SKM-1 treated with dmso at 0.1 percent for 144 hours (cell line): ENCODE data around the gene FSTL5.

ENCODE experiments used
- DNase-seq: peaks from one replicate; lab custom pipeline; 2025; ENCODE audit not compliant: unreplicated experiment; lab: John Stamatoyannopoulos, UW

The FSTL5 gene

GRCh38 chr4:161359491-161359890 lies 804.3 kb downstream of the FSTL5 start:
- peak; percentile 6 for DNase-seq

- no peak for DNase-seq
Observed at GRCh38 chr4:161356351-161356750, 807.4 kb downstream of the FSTL5 start.

GRCh38 chr4:161350946-161351345 lies 812.9 kb downstream of the FSTL5 start:
- DNase-seq = no peak

GRCh38 chr4:161345741-161346140 lies 818.1 kb downstream of the FSTL5 start:
- no peak for DNase-seq

- no peak for DNase-seq
Observed at GRCh38 chr4:161343569-161343950, 820.2 kb downstream of the FSTL5 start.

GRCh38 chr4:161342881-161343568 lies 820.8 kb downstream of the FSTL5 start:
- no peak for DNase-seq

GRCh38 chr4:161336621-161337020 lies 827.2 kb downstream of the FSTL5 start:
- no peak for DNase-seq

GRCh38 chr4:161336016-161336530 lies 827.7 kb downstream of the FSTL5 start:
- no peak for DNase-seq
